Right lobe of liver (tissue), 4 donors: ENCODE results near the gene COA1.

Source experiments
- CTCF ChIP-seq, 4 donors: fragments of 200-600 bp in 3 of 4; fragments of 450-650 bp in 1 of 4; IDR thresholded peaks; one replicate each; pipeline versions ENCODE4 v1.5.1 to v1.8.0; 2016 to 2022; ENCODE audit warnings: antibody characterized with exemption in 4 of 4, mild to moderate bottlenecking in 2 of 4
- POLR2A ChIP-seq: fragments of 450-650 bp; IDR thresholded peaks from one replicate; pipeline ENCODE4 v1.6.1; 2017; ENCODE audit warnings: antibody characterized with exemption, mild to moderate bottlenecking
- donor health status: DM: no; HTN: no; CAD: no.
- donor health status: DM: no; HTN: no; CAD: no.
- donor health status: DM: no; HTN: yes; CAD: no.

GRCh38 chr7:43632746-43633145, 96.6 kb downstream of the COA1 start:
- no peak for TF ChIP-seq CTCF (IDR thresholded peaks at IDR 0.05)
- TF ChIP-seq POLR2A: no peak
